Ovary (tissue), 9 donors: Measurements from ENCODE around the gene NCF2. TPM values are rescaled to one million over a fixed set of nuclear protein-coding genes. Genes with fewer than 3 reads are reported as not detected.

Source experiments
- DNase-seq, 5 donors: peaks; one replicate each; pipeline ENCODE4 v3.0.0-alpha.2; 2019 to 2020
- H3K27ac ChIP-seq, 2 donors: fragments of 200-600 bp; one replicate each; pipeline versions ENCODE4 v1.5.1 to v1.8.0; 2019 to 2022
- H3K27me3 ChIP-seq: fragments of 200-600 bp; one replicate; pipeline ENCODE4 v1.8.0; 2022
- H3K36me3 ChIP-seq: fragments of 200-600 bp; sonication (generic); one replicate; pipeline ENCODE4 v1.5.1; 2019
- H3K4me1 ChIP-seq: one replicate; pipeline ENCODE4 v1.8.1; 2013; ENCODE audit warnings: mild to moderate bottlenecking, moderate library complexity; ENCODE audit not compliant: insufficient read depth
- H3K4me3 ChIP-seq: fragments of 200-600 bp; sonication (generic); one replicate; pipeline ENCODE4 v1.5.1; 2017
- H3K9me3 ChIP-seq, 2 donors: fragments of 200-600 bp in 1 of 2; sonication (generic) in 1 of 2; one replicate each; pipeline versions ENCODE4 v1.5.1 to v1.8.1; 2013 to 2019; ENCODE audit warnings: mild to moderate bottlenecking in 1 of 2, moderate library complexity in 1 of 2
- EP300 ChIP-seq: sonication (generic); formaldehyde crosslinking; IDR thresholded peaks from one replicate; pipeline ENCODE4 v1.6.1; 2017; ENCODE audit warnings: antibody characterized with exemption
- POLR2A ChIP-seq: fragments of 450-650 bp; IDR thresholded peaks from one replicate; pipeline ENCODE4 v1.6.1; 2017; ENCODE audit warnings: antibody characterized with exemption, mild to moderate bottlenecking, moderate library complexity
- WGBS, 3 donors: extraction: QIAGEN DNeasy Blood & Tissue Kit in 1 of 3; methylation state at CpG; one replicate each; pipeline versions ENCODE4 v1.1.5 to v1.1.7; 2013 to 2017; 5-methylcytosine and 5-hydroxymethylcytosine counted together
- intact Hi-C, 4 donors: fragments of 100-400 bp; cut with DNase I; formaldehyde crosslinking; loops; one replicate each; pipeline versions ENCODE4 v1.11.0 to v1.15.1; 2022 to 2023
- polyA plus RNA-seq, 2 donors: library from polyadenylated mRNA; stranded (reverse); fragments of 200-250 nt in 1 of 2; fragments of 350-450 nt in 1 of 2; fragmentation: Illumina TruSeq in 1 of 2; extraction: RNeasy Lipid Tissue Mini Kit (QIAGEN cat#74804) in 1 of 2; gene quantifications; one replicate each; pipeline ENCODE4 v1.2.3, GENCODE V29; 2013 to 2014
- total RNA-seq, 7 donors: library from RNA; depleted of rRNA in 2 of 7; stranded (reverse); fragments of >200 nt in 2 of 7; fragmentation: NEBNext Ultra II Directional in 3 of 7; extraction: Animal tissue kit (Norgen Biotek cat#: 25700) in 3 of 7; gene quantifications; one replicate each; pipeline versions ENCODE4 v1.1.0 to v1.2.4, GENCODE V29; 2016 to 2023
- TF ChIP-seq, protein P1 (sequence below), 3 donors: fragments of 450-650 bp in 2 of 3; fragments of 200-600 bp in 1 of 3; IDR thresholded peaks; one replicate each; pipeline versions ENCODE4 v1.5.1 to v1.8.0; 2016 to 2022; ENCODE audit warnings: antibody characterized with exemption in 3 of 3, mild to moderate bottlenecking in 1 of 3
- donor health status: DM: no; HTN: no; CAD: no; lungs with moderate emphysema.
- donor health status: DM: no; HTN: no; CAD: no.
- donor health status: Bipolar disorder and iron deficiency.
- donor health status: DM: yes; HTN: yes; CAD: no.
- donor health status: DM: no; HTN: no; CAD: no.
- donor health status: DM: yes; HTN: yes; CAD: no.

Gene NCF2
- total and polyA plus RNA-seq, 9 donors: 1.9 to 15.9 (median 3.2) TPM

DNA sequence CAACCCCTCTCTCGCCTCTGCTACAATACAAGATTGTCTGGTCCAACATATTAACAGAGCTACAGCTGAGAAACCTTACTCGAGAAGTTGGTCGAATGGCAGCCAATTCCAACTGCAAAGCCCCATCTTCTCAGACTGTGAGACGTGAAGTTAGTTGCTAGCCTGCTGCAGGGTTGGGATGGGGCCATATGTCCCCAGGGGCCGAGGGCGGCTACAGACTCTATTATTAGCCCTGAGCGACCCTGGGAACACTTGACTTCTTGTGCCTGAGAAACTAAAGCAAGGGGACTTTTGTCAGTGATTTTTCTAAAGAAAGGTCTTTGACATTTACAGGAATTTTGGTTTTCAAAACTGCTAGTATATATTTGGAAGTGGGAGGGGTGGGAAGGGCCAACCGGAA is 13.7 kb downstream of the NCF2 start:
- no peaks in the 10 kb centered on the region for H3K27me3 ChIP-seq
- no peak overlapping the region for H3K4me3 ChIP-seq
- intact Hi-C loops: no loop called here
- H3K9me3 ChIP-seq: no peaks in the 10 kb centered on the region
- no peaks in the 10 kb centered on the region for H3K36me3 ChIP-seq
- TF ChIP-seq POLR2A (no peak), EP300 (no peak)
- TF ChIP-seq, protein P1, sequence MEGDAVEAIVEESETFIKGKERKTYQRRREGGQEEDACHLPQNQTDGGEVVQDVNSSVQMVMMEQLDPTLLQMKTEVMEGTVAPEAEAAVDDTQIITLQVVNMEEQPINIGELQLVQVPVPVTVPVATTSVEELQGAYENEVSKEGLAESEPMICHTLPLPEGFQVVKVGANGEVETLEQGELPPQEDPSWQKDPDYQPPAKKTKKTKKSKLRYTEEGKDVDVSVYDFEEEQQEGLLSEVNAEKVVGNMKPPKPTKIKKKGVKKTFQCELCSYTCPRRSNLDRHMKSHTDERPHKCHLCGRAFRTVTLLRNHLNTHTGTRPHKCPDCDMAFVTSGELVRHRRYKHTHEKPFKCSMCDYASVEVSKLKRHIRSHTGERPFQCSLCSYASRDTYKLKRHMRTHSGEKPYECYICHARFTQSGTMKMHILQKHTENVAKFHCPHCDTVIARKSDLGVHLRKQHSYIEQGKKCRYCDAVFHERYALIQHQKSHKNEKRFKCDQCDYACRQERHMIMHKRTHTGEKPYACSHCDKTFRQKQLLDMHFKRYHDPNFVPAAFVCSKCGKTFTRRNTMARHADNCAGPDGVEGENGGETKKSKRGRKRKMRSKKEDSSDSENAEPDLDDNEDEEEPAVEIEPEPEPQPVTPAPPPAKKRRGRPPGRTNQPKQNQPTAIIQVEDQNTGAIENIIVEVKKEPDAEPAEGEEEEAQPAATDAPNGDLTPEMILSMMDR (IDR thresholded peaks at IDR 0.05): no peak
- no peak overlapping the region for H3K27ac ChIP-seq
- no peak for DNase-seq
- H3K4me1 ChIP-seq: no peaks in the 10 kb centered on the region
- 60 to 74% (median 71%) methylated on average over 8 of the region's 8 CpGs for WGBS, 3 donors

DNA sequence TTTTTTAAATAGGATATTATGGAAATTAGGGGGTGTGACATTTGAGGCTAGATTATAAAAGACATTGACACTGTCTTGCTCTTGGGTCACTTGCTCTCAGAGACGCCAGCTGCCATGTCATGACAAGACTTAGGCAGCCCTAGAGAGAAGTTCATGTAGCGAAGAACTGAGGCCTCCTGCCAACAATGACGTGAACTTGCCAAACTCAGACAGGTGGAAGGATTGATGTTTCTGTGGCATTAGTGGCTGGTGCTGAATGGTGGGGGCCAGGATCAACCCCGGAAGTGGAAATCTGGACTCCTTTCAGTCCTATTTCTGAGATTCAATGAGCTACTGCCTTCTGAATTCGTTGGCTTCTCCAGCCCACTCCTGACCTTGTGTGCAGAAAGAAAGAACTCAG is 14.7 kb downstream of the NCF2 start:
- WGBS, 3 donors: 71 to 76% (median 74%) methylated on average over 5 of the region's 5 CpGs
- H3K27ac ChIP-seq: no peak overlapping the region
- no peak for DNase-seq
- H3K4me1 ChIP-seq: no peaks in the 10 kb centered on the region
- no peaks in the 10 kb centered on the region for H3K27me3 ChIP-seq
- no peak overlapping the region for H3K4me3 ChIP-seq
- H3K9me3 ChIP-seq: no peaks in the 10 kb centered on the region
- no peaks in the 10 kb centered on the region for H3K36me3 ChIP-seq
- intact Hi-C loops: no loop called here
- no peak for TF ChIP-seq POLR2A
- TF ChIP-seq, protein P1 (IDR thresholded peaks at IDR 0.05): no peak
- TF ChIP-seq EP300: no peak

DNA sequence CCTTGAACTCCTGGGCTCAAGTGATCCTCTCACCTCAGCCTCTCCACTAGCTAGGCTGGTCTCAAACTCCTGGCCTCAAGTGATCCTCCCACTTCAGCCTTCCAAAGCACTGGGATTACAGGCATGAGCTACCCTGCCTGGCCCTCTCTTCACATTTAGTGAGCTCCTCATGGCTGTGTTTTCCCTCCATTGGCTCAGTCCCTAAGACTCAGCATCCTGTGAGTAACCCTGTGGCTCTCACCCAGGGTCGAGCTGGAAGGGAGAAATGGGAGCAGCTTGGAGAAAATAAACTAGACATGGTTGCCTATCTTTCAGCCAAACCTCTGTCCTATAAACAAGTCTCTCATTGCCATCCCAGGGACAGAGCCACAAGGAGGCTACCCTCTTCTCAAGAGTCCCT is 17.5 kb downstream of the NCF2 start:
- no peaks in the 10 kb centered on the region for H3K27me3 ChIP-seq
- DNase-seq: no peak
- TF ChIP-seq, protein P1 (IDR thresholded peaks at IDR 0.05): no peak
- no peak for TF ChIP-seq POLR2A
- no peak for TF ChIP-seq EP300
- H3K4me1 ChIP-seq: no peaks in the 10 kb centered on the region
- H3K4me3 ChIP-seq: no peak overlapping the region
- 64 to 81% (median 75%) methylated on average over 1 of the region's 1 CpG for WGBS, 3 donors
- intact Hi-C loops: no loop called here
- H3K36me3 ChIP-seq: no peaks in the 10 kb centered on the region
- no peaks in the 10 kb centered on the region for H3K9me3 ChIP-seq
- H3K27ac ChIP-seq: no peak overlapping the region

DNA sequence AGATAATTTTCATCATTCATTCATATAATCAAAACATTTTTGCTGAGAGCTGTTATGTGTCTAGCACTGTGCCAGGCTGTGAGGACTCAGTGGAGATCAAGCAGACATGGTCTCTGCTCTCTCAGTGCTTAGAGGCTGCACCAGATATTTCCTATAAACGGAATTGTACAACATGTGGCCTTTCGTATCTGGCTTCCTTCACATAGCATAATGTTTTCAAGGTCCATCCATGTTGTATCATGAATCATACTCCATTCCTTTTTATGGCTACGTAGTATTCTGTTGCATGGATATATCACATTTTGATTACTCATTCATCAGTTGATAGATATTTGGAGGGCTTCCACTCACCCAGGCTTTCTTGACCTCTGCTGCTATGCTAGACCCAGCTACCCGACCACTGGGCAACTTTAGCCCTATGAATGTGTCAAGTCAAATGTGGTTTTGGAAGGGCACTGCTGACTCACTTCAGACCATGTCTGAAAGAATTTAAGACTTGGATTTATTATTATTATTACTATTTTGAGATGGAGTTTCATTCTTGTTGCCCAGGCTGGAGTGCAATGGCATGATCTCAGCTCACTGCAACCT is 18.5 kb downstream of the NCF2 start:
- DNase-seq: no peak
- Histone ChIP-seq H3K27me3 (no peaks in the 10 kb centered on the region), H3K4me3 (no peak overlapping the region), H3K4me1 (no peaks in the 10 kb centered on the region), H3K36me3 (no peaks in the 10 kb centered on the region), H3K9me3 (no peaks in the 10 kb centered on the region), H3K27ac (no peak overlapping the region)
- WGBS, 3 donors: 78 to 87% (median 80%) methylated on average over 4 of the region's 4 CpGs
- intact Hi-C loops: no loop called here
- no peak for TF ChIP-seq POLR2A
- TF ChIP-seq EP300: no peak
- TF ChIP-seq, protein P1 (IDR thresholded peaks at IDR 0.05): no peak
